OCI-LY1 (cell line): ENCODE results near the gene A4GNT.
A peak's percentile ranks its signal among the peaks of the same experiment; 100 is the strongest.

ENCODE experiments used
- H2AFZ ChIP-seq: fragments of 200-600 bp; sonication (generic), shearing (Covaris generic); 2 replicates; pipeline ENCODE4 v1.6.0; 2014; ENCODE audit warnings: antibody characterized with exemption, mild to moderate bottlenecking, low read length
- H3F3A ChIP-seq: fragments of 200-600 bp; sonication (generic), shearing (Covaris generic); 2 replicates; pipeline ENCODE4 v1.6.0; 2014; ENCODE audit warnings: mild to moderate bottlenecking, antibody characterized with exemption, low read length, moderate library complexity; ENCODE audit not compliant: insufficient read depth
- H3K27ac ChIP-seq: fragments of 200-600 bp; sonication (generic); 2 replicates; pipeline ENCODE4 v1.5.1; 2014; ENCODE audit warnings: low read length, mixed run types, mild to moderate bottlenecking, low read depth; ENCODE audit not compliant: poor library complexity, severe bottlenecking
- H3K27me3 ChIP-seq: fragments of 200-600 bp; sonication (generic); 2 replicates; pipeline ENCODE4 v1.6.0; 2014; ENCODE audit warnings: antibody characterized with exemption, mild to moderate bottlenecking, low read length, moderate library complexity; ENCODE audit not compliant: insufficient read depth
- H3K36me3 ChIP-seq: fragments of 200-600 bp; sonication (generic); 2 replicates; pipeline ENCODE4 v1.6.1; 2014; ENCODE audit warnings: mild to moderate bottlenecking, antibody characterized with exemption, low read length, moderate library complexity, mixed read lengths; ENCODE audit not compliant: insufficient read depth
- H3K4me1 ChIP-seq: fragments of 200-600 bp; sonication (generic); 2 replicates; pipeline ENCODE4 v1.5.1; 2014; ENCODE audit warnings: mild to moderate bottlenecking, low read length, moderate library complexity; ENCODE audit not compliant: insufficient read depth, severe bottlenecking
- H3K4me2 ChIP-seq: fragments of 200-600 bp; sonication (generic), shearing (Covaris generic); 2 replicates; pipeline ENCODE4 v1.6.1; 2014; ENCODE audit warnings: low read length
- H3K4me3 ChIP-seq: fragments of 200-600 bp; sonication (generic); 2 replicates; pipeline ENCODE4 v1.5.1; 2014; ENCODE audit warnings: low read length, low read depth, mild to moderate bottlenecking, mixed read lengths; ENCODE audit not compliant: poor library complexity, severe bottlenecking
- H3K79me2 ChIP-seq: fragments of 200-600 bp; shearing (Covaris generic); 2 replicates; pipeline ENCODE4 v1.6.1; 2016; ENCODE audit warnings: mixed run types, low read length, mixed read lengths; ENCODE audit not compliant: insufficient read depth
- H3K9ac ChIP-seq: fragments of 200-600 bp; sonication (generic), shearing (Covaris generic); 2 replicates; pipeline ENCODE4 v1.6.1; 2014; ENCODE audit warnings: mild to moderate bottlenecking, low read length, mixed read lengths
- H3K9me2 ChIP-seq: fragments of 200-600 bp; sonication (generic), shearing (Covaris generic); 2 replicates; pipeline ENCODE4 v1.6.1; 2014; ENCODE audit warnings: low read depth, mild to moderate bottlenecking, low read length, mixed read lengths
- H3K9me3 ChIP-seq: fragments of 200-600 bp; shearing (Covaris generic); 2 replicates; pipeline ENCODE4 v1.6.1; 2014; ENCODE audit warnings: low read length, mixed read lengths
- H4K20me1 ChIP-seq: fragments of 200-600 bp; sonication (generic), shearing (Covaris generic); 2 replicates; pipeline ENCODE4 v1.6.0; 2016; ENCODE audit warnings: mild to moderate bottlenecking, low read length; ENCODE audit not compliant: insufficient read depth
- EZH2 ChIP-seq: fragments of 200-600 bp; sonication (generic), shearing (Covaris generic); IDR thresholded peaks from 2 replicates; pipeline ENCODE4 v1.8.0; 2017; ENCODE audit warnings: borderline replicate concordance, mixed run types, mild to moderate bottlenecking, antibody characterized with exemption, low read length, moderate library complexity, mixed read lengths
- TF ChIP-seq, protein P1 (sequence below): fragments of 200-600 bp; sonication (generic), shearing (Covaris generic); IDR thresholded peaks from 2 replicates; pipeline ENCODE4 v1.5.1; 2017; ENCODE audit warnings: mild to moderate bottlenecking, antibody characterized with exemption, low read length, moderate library complexity, mixed read lengths

The A4GNT gene

DNA sequence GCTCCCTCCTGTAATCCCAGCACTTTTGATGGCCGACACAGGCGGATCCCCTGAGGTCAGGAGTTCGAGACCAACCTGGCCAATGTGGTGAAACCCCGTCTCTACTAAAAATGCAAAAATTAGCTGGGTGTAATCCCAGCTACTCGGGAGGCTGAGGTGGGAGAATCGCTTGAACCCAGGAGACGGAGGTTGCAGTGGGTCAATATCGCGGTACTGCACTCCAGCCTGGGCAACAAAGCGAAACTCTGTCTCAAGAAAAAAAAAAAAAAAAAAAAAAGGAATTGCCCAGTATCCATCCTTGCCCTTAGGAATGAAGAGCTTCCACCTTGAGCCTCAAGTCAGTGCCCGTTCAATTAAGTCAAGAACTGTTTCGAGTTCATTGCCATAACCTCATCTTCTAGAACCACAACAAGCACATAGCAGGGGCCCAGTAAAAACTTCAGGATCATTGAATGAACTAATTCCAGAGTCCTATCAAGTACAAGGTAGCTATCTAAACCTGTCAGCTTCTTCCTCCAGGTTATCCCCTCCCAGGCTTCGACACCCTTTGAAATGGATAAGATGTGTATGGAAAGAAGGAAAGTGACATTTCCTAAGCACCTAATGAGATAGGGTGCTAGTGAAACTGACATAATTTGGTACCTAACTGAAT lies 41.7 kb upstream of the A4GNT start:
- no peaks in the 10 kb centered on the region for H3K9me2 ChIP-seq
- H3K4me1 ChIP-seq: peaks cover 21% of the 10 kb centered on the region
- H3K27ac ChIP-seq: peak overlapping the region; percentile 76
- peak overlapping the region; percentile 83 for H3K4me2 ChIP-seq
- no peaks in the 10 kb centered on the region for H4K20me1 ChIP-seq
- peaks cover 30% of the 10 kb centered on the region for H3K36me3 ChIP-seq
- TF ChIP-seq, protein P1, sequence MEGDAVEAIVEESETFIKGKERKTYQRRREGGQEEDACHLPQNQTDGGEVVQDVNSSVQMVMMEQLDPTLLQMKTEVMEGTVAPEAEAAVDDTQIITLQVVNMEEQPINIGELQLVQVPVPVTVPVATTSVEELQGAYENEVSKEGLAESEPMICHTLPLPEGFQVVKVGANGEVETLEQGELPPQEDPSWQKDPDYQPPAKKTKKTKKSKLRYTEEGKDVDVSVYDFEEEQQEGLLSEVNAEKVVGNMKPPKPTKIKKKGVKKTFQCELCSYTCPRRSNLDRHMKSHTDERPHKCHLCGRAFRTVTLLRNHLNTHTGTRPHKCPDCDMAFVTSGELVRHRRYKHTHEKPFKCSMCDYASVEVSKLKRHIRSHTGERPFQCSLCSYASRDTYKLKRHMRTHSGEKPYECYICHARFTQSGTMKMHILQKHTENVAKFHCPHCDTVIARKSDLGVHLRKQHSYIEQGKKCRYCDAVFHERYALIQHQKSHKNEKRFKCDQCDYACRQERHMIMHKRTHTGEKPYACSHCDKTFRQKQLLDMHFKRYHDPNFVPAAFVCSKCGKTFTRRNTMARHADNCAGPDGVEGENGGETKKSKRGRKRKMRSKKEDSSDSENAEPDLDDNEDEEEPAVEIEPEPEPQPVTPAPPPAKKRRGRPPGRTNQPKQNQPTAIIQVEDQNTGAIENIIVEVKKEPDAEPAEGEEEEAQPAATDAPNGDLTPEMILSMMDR: no peak
- TF ChIP-seq EZH2: no peak
- no peaks in the 10 kb centered on the region for H3K9me3 ChIP-seq
- 0 out of 2 replicates have a peak overlapping the region, but pooled peaks have one; percentile 0 for H2AFZ ChIP-seq
- H3K27me3 ChIP-seq: no peaks in the 10 kb centered on the region
- peak overlapping the region; percentile 72 for H3K9ac ChIP-seq
- H3K79me2 ChIP-seq: no peaks in the 10 kb centered on the region
- H3F3A ChIP-seq: no peaks in the 10 kb centered on the region
- peak overlapping the region; percentile 70 for H3K4me3 ChIP-seq

GRCh38 chr3:138172625-138173024 lies 40.4 kb upstream of the A4GNT start:
- Histone ChIP-seq H2AFZ (no peak overlapping the region), H3K4me2 (no peak overlapping the region), H4K20me1 (no peaks in the 10 kb centered on the region), H3K9ac (no peak overlapping the region), H3K4me3 (no peak overlapping the region), H3K27me3 (no peaks in the 10 kb centered on the region), H3F3A (no peaks in the 10 kb centered on the region), H3K79me2 (no peaks in the 10 kb centered on the region), H3K9me2 (no peaks in the 10 kb centered on the region), H3K36me3 (peaks cover 40% of the 10 kb centered on the region), H3K27ac (no peak overlapping the region), H3K4me1 (peaks cover 21% of the 10 kb centered on the region), H3K9me3 (no peaks in the 10 kb centered on the region)
- TF ChIP-seq EZH2: no peak
- TF ChIP-seq, protein P1: no peak

DNA sequence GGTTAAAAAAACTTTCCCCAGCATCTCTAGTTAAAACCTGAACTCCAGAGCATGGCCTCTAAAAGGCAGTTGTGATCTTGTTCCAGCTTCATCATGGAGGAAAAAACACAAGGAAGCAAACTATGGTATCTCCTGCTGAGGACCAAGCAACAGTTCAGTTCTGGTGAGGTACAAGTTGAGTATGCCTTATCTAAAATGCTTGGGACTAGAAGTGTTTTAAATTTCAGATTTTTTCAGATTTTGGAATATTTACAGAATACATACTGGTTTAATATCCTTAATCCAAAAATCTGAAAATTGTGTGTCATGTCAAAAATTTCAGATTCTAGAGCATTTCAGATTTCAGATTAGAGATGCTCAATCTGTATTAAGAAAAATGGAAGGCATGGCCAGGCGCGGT lies 32.9 kb upstream of the A4GNT start:
- Histone ChIP-seq H3K4me2 (no peak overlapping the region), H3F3A (no peaks in the 10 kb centered on the region), H3K79me2 (no peaks in the 10 kb centered on the region), H3K36me3 (peaks cover 86% of the 10 kb centered on the region), H3K9ac (no peak overlapping the region), H3K4me1 (no peaks in the 10 kb centered on the region), H2AFZ (no peak overlapping the region), H4K20me1 (no peaks in the 10 kb centered on the region), H3K27me3 (no peaks in the 10 kb centered on the region), H3K4me3 (no peak overlapping the region), H3K9me2 (no peaks in the 10 kb centered on the region), H3K9me3 (no peaks in the 10 kb centered on the region), H3K27ac (no peak overlapping the region)
- TF ChIP-seq, protein P1: no peak
- TF ChIP-seq EZH2: no peak
